ENCODE results near the gene NFIA. TPM values are rescaled to one million over a fixed set of nuclear protein-coding genes. Genes with fewer than 3 reads are reported as not detected.

The NFIA gene
- total RNA-seq, 1 donor from 2014 or later, result 66.6 TPM

DNA sequence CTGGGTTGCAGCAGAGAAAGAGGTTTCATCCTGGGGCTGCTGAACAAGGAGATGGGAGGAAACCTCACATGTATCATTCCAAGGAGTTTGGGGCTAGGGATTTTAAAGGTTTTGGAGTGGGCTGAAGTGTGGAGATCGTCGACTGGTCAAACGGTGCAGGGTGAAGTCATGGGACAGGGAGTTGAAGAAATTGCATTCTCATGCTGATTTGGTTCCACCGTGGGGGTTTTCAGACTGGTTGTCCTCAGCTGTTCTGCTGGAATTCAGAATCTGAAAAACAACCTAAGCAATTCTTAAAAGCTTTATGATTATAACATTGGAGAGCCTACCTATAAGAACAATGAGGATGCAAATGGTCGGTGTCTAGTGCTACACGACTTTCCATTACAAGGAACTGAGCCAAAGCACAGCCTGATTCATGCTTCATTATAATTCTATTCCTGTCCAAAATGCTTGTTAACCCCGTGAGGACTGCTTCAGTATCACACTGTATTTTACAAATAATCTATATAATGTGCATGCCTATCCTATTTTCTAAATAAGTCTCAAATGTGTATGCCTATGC, 399.9 kb downstream of the NFIA start:
- H3K9me3 ChIP-seq, result no peaks in the 10 kb centered on the region
- intact Hi-C loops (cut with DNase I), result no loop called here
- no peaks in the 10 kb centered on the region for H3K4me1 ChIP-seq
- H3K4me3 ChIP-seq, result no peak overlapping the region
- H3K27ac ChIP-seq, result no peak overlapping the region
- no peaks in the 10 kb centered on the region for H3K27me3 ChIP-seq
- no peak for DNase-seq
- TF ChIP-seq, protein P1, sequence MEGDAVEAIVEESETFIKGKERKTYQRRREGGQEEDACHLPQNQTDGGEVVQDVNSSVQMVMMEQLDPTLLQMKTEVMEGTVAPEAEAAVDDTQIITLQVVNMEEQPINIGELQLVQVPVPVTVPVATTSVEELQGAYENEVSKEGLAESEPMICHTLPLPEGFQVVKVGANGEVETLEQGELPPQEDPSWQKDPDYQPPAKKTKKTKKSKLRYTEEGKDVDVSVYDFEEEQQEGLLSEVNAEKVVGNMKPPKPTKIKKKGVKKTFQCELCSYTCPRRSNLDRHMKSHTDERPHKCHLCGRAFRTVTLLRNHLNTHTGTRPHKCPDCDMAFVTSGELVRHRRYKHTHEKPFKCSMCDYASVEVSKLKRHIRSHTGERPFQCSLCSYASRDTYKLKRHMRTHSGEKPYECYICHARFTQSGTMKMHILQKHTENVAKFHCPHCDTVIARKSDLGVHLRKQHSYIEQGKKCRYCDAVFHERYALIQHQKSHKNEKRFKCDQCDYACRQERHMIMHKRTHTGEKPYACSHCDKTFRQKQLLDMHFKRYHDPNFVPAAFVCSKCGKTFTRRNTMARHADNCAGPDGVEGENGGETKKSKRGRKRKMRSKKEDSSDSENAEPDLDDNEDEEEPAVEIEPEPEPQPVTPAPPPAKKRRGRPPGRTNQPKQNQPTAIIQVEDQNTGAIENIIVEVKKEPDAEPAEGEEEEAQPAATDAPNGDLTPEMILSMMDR (IDR thresholded peaks at IDR 0.05), result no peak
- ATAC-seq, result no peak
- H3K36me3 ChIP-seq, result no peaks in the 10 kb centered on the region

DNA sequence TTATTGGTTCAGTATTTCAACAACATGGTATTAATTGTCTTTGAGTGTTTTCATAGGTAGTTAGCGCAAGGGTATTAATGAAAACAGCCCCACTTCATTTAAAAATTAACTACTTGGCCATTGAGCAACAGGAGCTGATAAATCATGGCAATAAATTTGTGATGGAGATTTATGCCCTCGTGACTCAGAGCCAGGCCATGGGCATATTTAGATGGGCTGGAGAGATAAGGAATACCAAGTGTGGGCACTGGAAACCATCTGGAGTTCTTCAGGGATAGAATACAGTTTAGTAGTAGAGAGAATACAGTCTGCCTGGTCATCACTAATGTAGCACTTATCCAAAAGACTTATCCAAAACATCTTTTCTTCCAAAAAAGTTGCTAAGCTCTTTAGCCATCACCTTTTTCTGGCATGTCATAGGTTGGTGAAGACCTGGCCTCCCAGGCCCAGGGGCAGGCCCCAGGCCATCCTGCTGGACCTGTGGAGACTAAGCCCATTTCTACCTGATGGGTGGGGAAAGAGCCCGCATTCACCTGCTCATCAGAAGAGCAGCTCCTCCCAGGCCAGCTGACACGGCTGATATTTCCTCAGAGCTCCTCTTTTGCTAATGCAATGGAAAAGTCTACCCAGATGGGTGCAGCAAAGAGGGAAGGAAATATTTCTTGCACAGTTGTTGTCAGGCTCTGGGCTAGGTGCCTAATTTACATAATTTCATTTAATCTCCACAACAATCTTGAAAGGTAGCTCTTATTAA, 404.6 kb downstream of the NFIA start:
- no peaks in the 10 kb centered on the region for H3K27me3 ChIP-seq
- intact Hi-C loops (cut with DNase I), result no loop called here
- H3K9me3 ChIP-seq, result no peaks in the 10 kb centered on the region
- DNase-seq (no peak), ATAC-seq (no peak)
- H3K27ac ChIP-seq, result no peak overlapping the region
- no peaks in the 10 kb centered on the region for H3K36me3 ChIP-seq
- no peak overlapping the region for H3K4me3 ChIP-seq
- no peaks in the 10 kb centered on the region for H3K4me1 ChIP-seq
- TF ChIP-seq, protein P1 (IDR thresholded peaks at IDR 0.05), result no peak

DNA sequence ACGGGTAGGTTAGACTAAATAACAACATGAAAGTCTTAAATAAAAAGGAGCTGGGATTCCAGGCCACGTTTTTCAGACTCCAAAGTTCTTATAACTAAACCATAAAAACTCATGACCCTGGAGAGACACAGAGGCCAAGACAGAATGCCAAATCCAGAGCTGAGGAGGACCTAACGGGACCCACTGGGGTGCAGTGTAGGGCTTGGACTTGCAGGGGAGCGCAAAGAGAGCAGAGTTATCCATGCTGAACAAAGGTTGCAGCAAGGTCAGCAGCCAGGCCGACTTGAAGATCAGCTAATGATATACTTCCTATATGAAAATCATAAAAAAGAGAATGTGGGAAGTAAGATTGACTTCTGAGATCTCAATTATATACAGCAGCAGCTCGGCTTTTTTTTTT, 405.4 kb downstream of the NFIA start:
- Histone ChIP-seq H3K9me3 (no peaks in the 10 kb centered on the region), H3K27ac (no peak overlapping the region), H3K4me1 (no peaks in the 10 kb centered on the region), H3K27me3 (no peaks in the 10 kb centered on the region), H3K36me3 (no peaks in the 10 kb centered on the region), H3K4me3 (no peak overlapping the region)
- ATAC-seq, result no peak
- TF ChIP-seq, protein P1 (IDR thresholded peaks at IDR 0.05), result no peak
- intact Hi-C loops (cut with DNase I), result no loop called here
- DNase-seq, result no peak

DNA sequence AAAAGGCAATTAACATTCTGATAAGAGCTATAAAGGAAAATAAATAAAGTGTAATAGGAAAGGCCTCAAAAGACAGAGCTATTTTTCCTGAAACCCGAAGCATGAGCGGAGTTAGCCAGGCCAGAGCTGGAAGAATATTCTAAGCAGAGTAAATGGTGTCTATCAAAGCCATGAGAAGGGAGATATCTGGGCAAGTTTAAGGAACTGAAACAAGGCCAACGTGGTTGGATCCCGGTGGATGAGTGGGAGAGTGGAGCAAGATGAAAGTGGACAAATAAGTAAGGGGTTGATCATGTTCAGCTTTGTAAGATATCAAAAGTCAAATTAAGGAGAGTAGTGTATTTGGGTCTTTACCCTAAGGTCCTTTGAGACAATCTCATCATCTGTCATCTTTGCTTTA, 408.6 kb downstream of the NFIA start:
- intact Hi-C loops (cut with DNase I), result no loop called here
- H3K27ac ChIP-seq, result peak overlapping the region; percentile 19
- H3K27me3 ChIP-seq, result no peaks in the 10 kb centered on the region
- no peak overlapping the region for H3K4me3 ChIP-seq
- H3K36me3 ChIP-seq, result no peaks in the 10 kb centered on the region
- no peaks in the 10 kb centered on the region for H3K4me1 ChIP-seq
- TF ChIP-seq, protein P1 (IDR thresholded peaks at IDR 0.05), result no peak
- DNase-seq (no peak), ATAC-seq (no peak)
- no peaks in the 10 kb centered on the region for H3K9me3 ChIP-seq

DNA sequence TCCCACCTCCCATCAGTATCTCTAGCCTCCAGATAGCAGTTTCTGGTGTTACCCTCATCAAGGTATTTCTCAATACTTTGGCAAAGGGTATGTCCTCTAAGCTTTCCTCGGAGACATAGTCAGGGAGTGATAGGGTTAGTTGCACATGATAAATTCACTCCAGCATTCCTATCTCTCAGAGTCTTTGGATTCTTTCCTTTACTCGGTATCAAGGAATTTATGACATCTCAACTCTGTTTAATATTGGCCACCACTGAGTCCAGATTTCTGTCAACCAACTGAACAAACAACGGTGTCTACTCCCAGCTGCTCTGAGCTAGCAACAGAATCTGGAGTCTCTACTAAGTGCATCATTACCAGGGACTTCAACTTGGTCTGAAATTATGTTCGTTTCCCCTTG, 409.1 kb downstream of the NFIA start:
- no peak for DNase-seq
- Histone ChIP-seq H3K4me1 (no peaks in the 10 kb centered on the region), H3K36me3 (no peaks in the 10 kb centered on the region), H3K27me3 (no peaks in the 10 kb centered on the region), H3K9me3 (no peaks in the 10 kb centered on the region), H3K27ac (peak overlapping the region; percentile 19), H3K4me3 (no peak overlapping the region)
- ATAC-seq, result peak; percentile 63
- intact Hi-C loops (cut with DNase I), result no loop called here
- TF ChIP-seq, protein P1 (IDR thresholded peaks at IDR 0.05), result no peak
